GM23248 (cell line): ENCODE data around the gene NUP153. TPM values are rescaled to one million over a fixed set of nuclear protein-coding genes. Genes with fewer than 3 reads are reported as not detected.

ENCODE experiments used
- DNase-seq: peaks from one replicate; pipeline ENCODE4 v3.0.0-alpha.2; 2015
- H2AFZ ChIP-seq: fragments of 200-600 bp; sonication (generic); 2 replicates; pipeline ENCODE4 v1.6.1; 2016; ENCODE audit warnings: antibody characterized with exemption
- H3F3A ChIP-seq: fragments of 200-600 bp; sonication (generic); 2 replicates; pipeline ENCODE4 v1.6.1; 2016; ENCODE audit warnings: mild to moderate bottlenecking, antibody characterized with exemption, mixed run types; ENCODE audit not compliant: insufficient read depth
- H3K27ac ChIP-seq: fragments of 200-600 bp; sonication (generic); 2 replicates; pipeline ENCODE4 v1.5.1; 2016; ENCODE audit warnings: mild to moderate bottlenecking
- H3K27me3 ChIP-seq: fragments of 200-600 bp; sonication (generic); replicated peaks from 2 replicates; pipeline ENCODE4 v1.6.1; 2016; ENCODE audit warnings: mild to moderate bottlenecking; ENCODE audit not compliant: insufficient read depth
- H3K36me3 ChIP-seq: fragments of 200-600 bp; sonication (generic); 2 replicates; pipeline ENCODE4 v1.6.1; 2016; ENCODE audit warnings: low read depth, mild to moderate bottlenecking
- H3K4me1 ChIP-seq: fragments of 200-600 bp; sonication (generic); 2 replicates; pipeline ENCODE4 v1.6.1; 2016; ENCODE audit warnings: mild to moderate bottlenecking; ENCODE audit not compliant: insufficient read depth
- H3K4me2 ChIP-seq: fragments of 200-600 bp; sonication (generic); one replicate; pipeline ENCODE4 v1.6.1; 2016; ENCODE audit warnings: mild to moderate bottlenecking; ENCODE audit not compliant: unreplicated experiment
- H3K4me3 ChIP-seq: fragments of 200-600 bp; sonication (generic); 2 replicates; pipeline ENCODE4 v1.5.1; 2016; ENCODE audit warnings: mild to moderate bottlenecking
- H3K79me2 ChIP-seq: fragments of 200-600 bp; sonication (generic); 2 replicates; pipeline ENCODE4 v1.6.1; 2016; ENCODE audit warnings: mild to moderate bottlenecking; ENCODE audit not compliant: insufficient read depth
- H3K9ac ChIP-seq: fragments of 200-600 bp; sonication (generic); 2 replicates; pipeline ENCODE4 v1.6.1; 2016; ENCODE audit warnings: mild to moderate bottlenecking
- H3K9me2 ChIP-seq: fragments of 200-600 bp; sonication (generic); 2 replicates; pipeline ENCODE4 v1.6.1; 2016; ENCODE audit warnings: mixed run types, mild to moderate bottlenecking, moderate library complexity; ENCODE audit not compliant: insufficient read depth
- H3K9me3 ChIP-seq: fragments of 200-600 bp; sonication (generic); one replicate; pipeline ENCODE4 v1.6.1; 2017; ENCODE audit warnings: low read depth
- H4K20me1 ChIP-seq: fragments of 200-600 bp; sonication (generic); 2 replicates; pipeline ENCODE4 v1.6.0; 2016; ENCODE audit not compliant: insufficient read depth
- EZH2 ChIP-seq: fragments of 200-600 bp; sonication (generic); IDR thresholded peaks from 2 replicates; pipeline ENCODE4 v1.6.1; 2018; ENCODE audit warnings: antibody characterized with exemption, mild to moderate bottlenecking; ENCODE audit not compliant: insufficient read depth, poor library complexity, severe bottlenecking
- EZH2phosphoT487 ChIP-seq: fragments of 200-600 bp; sonication (generic); IDR thresholded peaks from 2 replicates; pipeline ENCODE4 v1.6.1; 2018; ENCODE audit warnings: antibody characterized with exemption, moderate library complexity, mild to moderate bottlenecking, low read depth; ENCODE audit not compliant: insufficient read depth
- whole genome bisulfite sequencing, 2 experiments: methylation state at CpG; one replicate each; pipeline ENCODE4 v1.1.6; 2015 to 2017; ENCODE audit warnings: low lambda C conversion rate in 2 of 2, low coverage in 1 of 2; ENCODE audit errors: missing lambda C conversion rate in 2 of 2; 5-methylcytosine and 5-hydroxymethylcytosine counted together
- in situ Hi-C: fragments of 300-500 bp; cut with MboI; formaldehyde crosslinking; loops from 2 replicates; pipeline ENCODE4 v1.15.0; 2020
- polyA plus RNA-seq: library from polyadenylated mRNA; unstranded; fragments of >200 nt; fragmentation: Nextera tagmentation; extraction: Ambion mirVana; gene quantifications from 2 replicates; pipeline ENCODE4 v1.2.1, GENCODE V29; 2016
- total RNA-seq: library from RNA; depleted of rRNA; stranded (reverse); fragments of >200 nt; shearing (Covaris generic); gene quantifications from 2 replicates; pipeline ENCODE4 v1.2.3, GENCODE V29; 2014

Gene NUP153
- total and polyA plus RNA-seq, 2 experiments from 2014 or later = 12.6 to 25.3 TPM

- Histone ChIP-seq H3K27ac (no peak overlapping the region), H2AFZ (0 out of 2 replicates have a peak overlapping the region, but pooled peaks have one; percentile 72), H3K4me1 (peaks cover 8% of the 10 kb centered on the region), H3K9ac (no peak overlapping the region), H4K20me1 (no peaks in the 10 kb centered on the region), H3K79me2 (no peaks in the 10 kb centered on the region), H3K9me2 (no peaks in the 10 kb centered on the region), H3F3A (0 out of 2 replicates have a peak, but pooled peaks cover 3% of the 10 kb centered on the region), H3K27me3 (no peaks in the 10 kb centered on the region), H3K9me3 (no peaks in the 10 kb centered on the region), H3K4me3 (no peak overlapping the region), H3K4me2 (no peak overlapping the region), H3K36me3 (no peaks in the 10 kb centered on the region)
- 93 to 94% methylated on average over 3 of the region's 3 CpGs for WGBS, 2 experiments
- in situ Hi-C loops = no loop called here
- no peak for DNase-seq
- TF ChIP-seq EZH2phosphoT487 = no peak
These were observed 17.6 kb upstream of the NUP153 start for GRCh38 chr6:17724341-17724740.

GRCh38 chr6:17721671-17722070, 14.9 kb upstream of the NUP153 start:
- TF ChIP-seq EZH2phosphoT487 (no peak), EZH2 (no peak)
- Histone ChIP-seq H2AFZ (no peak overlapping the region), H3K9me3 (no peaks in the 10 kb centered on the region), H3K27ac (no peak overlapping the region), H3K9me2 (no peaks in the 10 kb centered on the region), H3K4me1 (peaks cover 8% of the 10 kb centered on the region), H3K9ac (no peak overlapping the region), H3K36me3 (no peaks in the 10 kb centered on the region), H3K79me2 (no peaks in the 10 kb centered on the region), H3F3A (peaks cover 5% of the 10 kb centered on the region; the same call in 1 of the 2 replicates), H3K4me3 (no peak overlapping the region), H4K20me1 (no peaks in the 10 kb centered on the region), H3K27me3 (no peaks in the 10 kb centered on the region), H3K4me2 (no peak overlapping the region)
- in situ Hi-C loops = no loop called here
- no peak for DNase-seq
- WGBS, 2 experiments = 71 to 85% methylated on average over 3 of the region's 3 CpGs

- Histone ChIP-seq H4K20me1 (no peaks in the 10 kb centered on the region), H3K4me2 (no peak overlapping the region), H3K27me3 (no peaks in the 10 kb centered on the region), H3K4me3 (no peak overlapping the region), H2AFZ (no peak overlapping the region), H3K36me3 (no peaks in the 10 kb centered on the region), H3K9me2 (no peaks in the 10 kb centered on the region), H3K27ac (no peak overlapping the region), H3K79me2 (no peaks in the 10 kb centered on the region), H3K4me1 (peaks cover 19% of the 10 kb centered on the region), H3K9me3 (no peaks in the 10 kb centered on the region), H3K9ac (no peak overlapping the region), H3F3A (peaks cover 19% of the 10 kb centered on the region)
- no peak for TF ChIP-seq EZH2
- no peak for TF ChIP-seq EZH2phosphoT487
- in situ Hi-C loops = no loop called here
- 92 to 93% methylated on average over 3 of the region's 3 CpGs for WGBS, 2 experiments
- DNase-seq = no peak
These were observed 12.8 kb upstream of the NUP153 start for GRCh38 chr6:17719323-17720041.

- no peaks in the 10 kb centered on the region for H3K9me2 ChIP-seq
- H3K9me3 ChIP-seq = no peaks in the 10 kb centered on the region
- H3F3A ChIP-seq = peaks cover 22% of the 10 kb centered on the region
- in situ Hi-C loops = no loop called here
- H3K79me2 ChIP-seq = no peaks in the 10 kb centered on the region
- H3K4me1 ChIP-seq = peaks cover 24% of the 10 kb centered on the region
- H3K36me3 ChIP-seq = no peaks in the 10 kb centered on the region
- H2AFZ ChIP-seq = peak overlapping the region; percentile 41
- 53 to 59% methylated on average over 2 of the region's 2 CpGs for WGBS, 2 experiments
- TF ChIP-seq EZH2 (no peak), EZH2phosphoT487 (no peak)
- H3K27ac ChIP-seq = no peak overlapping the region
- H4K20me1 ChIP-seq = no peaks in the 10 kb centered on the region
- H3K4me2 ChIP-seq = peak overlapping the region; percentile 35
- H3K9ac ChIP-seq = no peak overlapping the region
- H3K4me3 ChIP-seq = no peak overlapping the region
- DNase-seq = no peak
- no peaks in the 10 kb centered on the region for H3K27me3 ChIP-seq
These were observed 9.5 kb upstream of the NUP153 start for GRCh38 chr6:17716221-17716620.
